Panc1 (cell line): ENCODE data around the gene DNMT3A. TPM values are rescaled to one million over a fixed set of nuclear protein-coding genes. Genes with fewer than 3 reads are reported as not detected.

Source experiments
- ATAC-seq: fragments of 200-7000 bp; cut with Tn5 transposase; 2 replicates; pipeline ENCODE4 v1.9.1; 2020; ENCODE audit warnings: mild to moderate bottlenecking, moderate library complexity
- BruUV-seq: library from RNA; stranded (reverse); fragments of 400-500 nt; replicated peaks from 2 replicates; lab custom pipeline; 2021; lab: Mats Ljungman, UMichigan
- CTCF ChIA-PET: fragments of 300-600 bp; sonication (Branson Sonifier 250); formaldehyde crosslinking; loops from one replicate; lab custom pipeline; 2022; ENCODE audit warnings: antibody characterized with exemption; lab: Charles Lee
- POLR2A ChIA-PET: fragments of 300-600 bp; sonication (Branson Sonifier 250); formaldehyde crosslinking; loops from one replicate; lab custom pipeline; 2022; ENCODE audit warnings: antibody characterized with exemption; lab: Charles Lee
- DNase-seq: peaks from one replicate; pipeline ENCODE4 v3.0.0-alpha.2; 2010; ENCODE audit warnings: low read depth, low spot score
- H3K27ac ChIP-seq: 2 replicates; pipeline ENCODE4 v1.5.1; 2011; ENCODE audit warnings: mild to moderate bottlenecking, low read length, inconsistent platforms
- H3K27me3 ChIP-seq: fragments of 200-500 bp; sonication (Bioruptor generic); 2 replicates; pipeline ENCODE4 v1.6.0; 2014; ENCODE audit warnings: low read length, inconsistent platforms; ENCODE audit not compliant: control insufficient read depth, insufficient read depth
- H3K36me3 ChIP-seq: fragments of 200-500 bp; sonication (Bioruptor generic); 2 replicates; pipeline ENCODE4 v1.5.1; 2014; ENCODE audit warnings: inconsistent platforms, mild to moderate bottlenecking, low read length, moderate library complexity; ENCODE audit not compliant: control insufficient read depth, insufficient read depth
- H3K4me1 ChIP-seq: 2 replicates; pipeline ENCODE4 v1.5.1; 2011; ENCODE audit warnings: inconsistent platforms, mild to moderate bottlenecking, low read length, moderate library complexity; ENCODE audit not compliant: control insufficient read depth, insufficient read depth
- H3K4me3 ChIP-seq, 2 experiments: 2 replicates each; pipeline ENCODE4 v1.5.1; 2011 to 2012; ENCODE audit warnings: low read depth in 2 of 2, low read length in 2 of 2, mild to moderate bottlenecking in 2 of 2, inconsistent platforms in 1 of 2, moderate library complexity in 1 of 2
- H3K9me3 ChIP-seq: fragments of 200-500 bp; sonication (Bioruptor generic); 2 replicates; pipeline ENCODE4 v1.5.1; 2014; ENCODE audit warnings: low read depth, mild to moderate bottlenecking, inconsistent platforms, low read length, moderate library complexity; ENCODE audit not compliant: control insufficient read depth, insufficient read depth
- POLR2AphosphoS5 ChIP-seq: IDR thresholded peaks from 2 replicates; pipeline ENCODE4 v1.6.1; 2012; ENCODE audit warnings: mild to moderate bottlenecking, low read depth, low read length, moderate library complexity
- REST ChIP-seq, 2 experiments: IDR thresholded peaks; 2 replicates each; pipeline ENCODE4 v1.6.1; 2011 to 2012; ENCODE audit warnings: low read depth in 2 of 2, control low read depth in 1 of 2, low read length in 1 of 2, mild to moderate bottlenecking in 1 of 2, moderate library complexity in 1 of 2; ENCODE audit not compliant: insufficient read depth in 1 of 2
- SIN3A ChIP-seq: IDR thresholded peaks from 2 replicates; pipeline ENCODE4 v1.6.1; 2012; ENCODE audit warnings: low read depth, mild to moderate bottlenecking, low read length, moderate library complexity, borderline replicate concordance; ENCODE audit not compliant: insufficient read depth
- TCF7L2 ChIP-seq: IDR thresholded peaks from 2 replicates; pipeline ENCODE4 v1.6.1; 2011; ENCODE audit warnings: mild to moderate bottlenecking, low read depth, low read length, inconsistent platforms
- in situ Hi-C: cut with HindIII; loops from 2 replicates; pipeline ENCODE4 v1.10.0; 2016; ENCODE audit warnings: low sequenced_read_pairs, low pct_unique_long_range_greater_than_20kb
- intact Hi-C: fragments of 100-400 bp; cut with micrococcal nuclease; formaldehyde crosslinking; loops from one replicate; pipeline ENCODE4 v1.10.0; 2022; ENCODE audit not compliant: unreplicated experiment
- total RNA-seq: library from RNA; stranded (reverse); gene quantifications from one replicate; pipeline ENCODE4 v1.2.1, GENCODE V29; 2021; ENCODE audit not compliant: unreplicated experiment
- TF ChIP-seq, protein P1 (sequence below): fragments of 450-650 bp; IDR thresholded peaks from 2 replicates; pipeline ENCODE4 v1.5.1; 2017; ENCODE audit warnings: mild to moderate bottlenecking

Gene DNMT3A
- total RNA-seq, 1 experiment from 2014 or later: 29.3 TPM

DNA sequence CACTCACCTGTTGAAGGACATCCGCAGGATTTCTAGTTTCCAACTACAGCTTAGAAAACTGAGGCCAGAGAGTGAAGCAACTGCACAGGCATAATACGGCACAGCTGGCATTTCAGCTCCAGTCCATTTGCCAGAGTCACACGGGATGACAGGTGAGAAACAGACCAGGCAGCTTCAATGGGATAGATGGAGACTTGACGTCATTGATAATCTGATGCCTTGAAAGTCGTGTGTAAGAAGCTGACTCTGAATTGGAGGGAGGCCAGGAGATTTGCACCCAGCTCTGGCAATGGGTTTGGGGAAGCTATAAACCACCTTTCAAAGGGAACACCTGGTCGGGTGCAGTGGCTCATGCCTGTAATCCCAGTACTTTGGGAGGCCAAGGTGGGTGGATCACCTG lies 12.4 kb upstream of the DNMT3A start:
- Histone ChIP-seq H3K4me3 (no peak overlapping the region), H3K27ac (no peak overlapping the region), H3K36me3 (no peaks in the 10 kb centered on the region), H3K9me3 (no peaks in the 10 kb centered on the region), H3K27me3 (no peaks in the 10 kb centered on the region; the same call in 1 of the 2 replicates), H3K4me1 (no peaks in the 10 kb centered on the region)
- ChIA-PET POLR2A (no interaction called here), CTCF (no interaction called here)
- intact Hi-C loops: no loop called here
- BruUV-seq: no TSS peak
- DNase-seq (no peak), ATAC-seq (no peak)
- in situ Hi-C loops: no loop called here
- TF ChIP-seq, protein P1, sequence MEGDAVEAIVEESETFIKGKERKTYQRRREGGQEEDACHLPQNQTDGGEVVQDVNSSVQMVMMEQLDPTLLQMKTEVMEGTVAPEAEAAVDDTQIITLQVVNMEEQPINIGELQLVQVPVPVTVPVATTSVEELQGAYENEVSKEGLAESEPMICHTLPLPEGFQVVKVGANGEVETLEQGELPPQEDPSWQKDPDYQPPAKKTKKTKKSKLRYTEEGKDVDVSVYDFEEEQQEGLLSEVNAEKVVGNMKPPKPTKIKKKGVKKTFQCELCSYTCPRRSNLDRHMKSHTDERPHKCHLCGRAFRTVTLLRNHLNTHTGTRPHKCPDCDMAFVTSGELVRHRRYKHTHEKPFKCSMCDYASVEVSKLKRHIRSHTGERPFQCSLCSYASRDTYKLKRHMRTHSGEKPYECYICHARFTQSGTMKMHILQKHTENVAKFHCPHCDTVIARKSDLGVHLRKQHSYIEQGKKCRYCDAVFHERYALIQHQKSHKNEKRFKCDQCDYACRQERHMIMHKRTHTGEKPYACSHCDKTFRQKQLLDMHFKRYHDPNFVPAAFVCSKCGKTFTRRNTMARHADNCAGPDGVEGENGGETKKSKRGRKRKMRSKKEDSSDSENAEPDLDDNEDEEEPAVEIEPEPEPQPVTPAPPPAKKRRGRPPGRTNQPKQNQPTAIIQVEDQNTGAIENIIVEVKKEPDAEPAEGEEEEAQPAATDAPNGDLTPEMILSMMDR: no peak

DNA sequence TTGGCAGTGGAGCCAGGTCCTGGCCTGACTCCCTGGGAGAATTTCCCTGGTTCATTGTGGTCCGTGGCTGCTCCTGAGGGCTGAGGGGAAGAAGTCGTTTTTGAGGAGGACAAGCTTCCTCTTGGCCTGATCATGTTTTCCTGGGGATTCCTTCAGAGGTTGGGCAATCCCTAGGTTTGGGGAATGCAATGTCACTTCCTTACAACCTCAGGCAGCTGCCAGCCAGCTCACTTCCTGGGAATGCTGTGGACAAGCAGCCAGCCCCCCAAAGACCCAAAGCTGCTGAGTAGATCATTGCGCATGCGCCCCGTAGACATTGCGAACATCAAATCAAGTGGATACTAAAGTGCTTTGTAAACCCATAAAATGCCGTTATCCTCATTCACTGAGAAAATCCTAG lies 7.7 kb upstream of the DNMT3A start:
- BruUV-seq: no TSS peak
- POLR2A ChIA-PET: no interaction called here
- no peaks in the 10 kb centered on the region; the same call in 1 of the 2 replicates for H3K27me3 ChIP-seq
- no peak for TF ChIP-seq REST (IDR thresholded peaks at IDR 0.05; ENCODE audit: insufficient read depth in 1 of 2, low read depth in 2 of 2, low read length in 1 of 2)
- no peak for TF ChIP-seq POLR2AphosphoS5
- TF ChIP-seq, protein P1: no peak
- TF ChIP-seq TCF7L2: no peak
- TF ChIP-seq SIN3A: no peak
- in situ Hi-C loops: no loop called here
- DNase-seq (no peak), ATAC-seq (0 out of 2 replicates have a peak, but pooled peaks have one; percentile 40)
- H3K36me3 ChIP-seq: no peaks in the 10 kb centered on the region
- H3K9me3 ChIP-seq: no peaks in the 10 kb centered on the region
- no peak overlapping the region for H3K27ac ChIP-seq
- H3K4me3 ChIP-seq: no peak overlapping the region
- H3K4me1 ChIP-seq: no peaks in the 10 kb centered on the region
- CTCF ChIA-PET: no interaction called here
- intact Hi-C loops: no loop called here
